BJ (cell line): Measurements from ENCODE around the gene KCNS3. TPM values are rescaled to one million over a fixed set of nuclear protein-coding genes. Genes with fewer than 3 reads are reported as not detected.

Experiments
- CTCF ChIA-PET: fragments of 350-600 bp; formaldehyde crosslinking; extraction: SDS; loops from one replicate; lab custom pipeline; 2021; ENCODE audit warnings: antibody characterized with exemption, inconsistent platforms; lab: Yijun Ruan, JAX
- POLR2A ChIA-PET: fragments of 300-600 bp; sonication (Branson Sonifier 250); formaldehyde crosslinking; extraction: SDS; loops from one replicate; lab custom pipeline; 2021; ENCODE audit warnings: antibody characterized with exemption; lab: Charles Lee
- DNase-seq: peaks from one replicate; pipeline ENCODE4 v3.0.0-alpha.2; 2011; ENCODE audit warnings: low read depth
- H3K27me3 ChIP-seq: 2 replicates; pipeline ENCODE4 v1.6.0; 2011; ENCODE audit warnings: low read length; ENCODE audit not compliant: control insufficient read depth, insufficient read depth
- H3K36me3 ChIP-seq: 2 replicates; pipeline ENCODE4 v1.5.1; 2011; ENCODE audit warnings: low read length; ENCODE audit not compliant: control insufficient read depth, insufficient read depth
- H3K4me3 ChIP-seq: 2 replicates; pipeline ENCODE4 v1.5.1; 2011; ENCODE audit warnings: low read depth, mild to moderate bottlenecking, control low read depth, low read length
- polyA minus RNA-seq: library from RNA; depleted of rRNA, polyadenylated mRNA; stranded (reverse); fragments of >200 nt; gene quantifications from 2 replicates; pipeline ENCODE4 v1.2.3, GENCODE V29; 2011; rRNA and poly(A)+ RNA removed
- polyA plus RNA-seq: library from polyadenylated mRNA; depleted of rRNA; stranded (reverse); fragments of >200 nt; gene quantifications from 2 replicates; pipeline ENCODE4 v1.2.3, GENCODE V29; 2011; rRNA removed
- TF ChIP-seq, protein P1 (sequence below): IDR thresholded peaks from 2 replicates; pipeline ENCODE4 v1.5.1; 2011; ENCODE audit warnings: low read depth, mild to moderate bottlenecking, control low read depth, inconsistent platforms, low read length, moderate library complexity; ENCODE audit not compliant: insufficient read depth

KCNS3 gene, protein sequence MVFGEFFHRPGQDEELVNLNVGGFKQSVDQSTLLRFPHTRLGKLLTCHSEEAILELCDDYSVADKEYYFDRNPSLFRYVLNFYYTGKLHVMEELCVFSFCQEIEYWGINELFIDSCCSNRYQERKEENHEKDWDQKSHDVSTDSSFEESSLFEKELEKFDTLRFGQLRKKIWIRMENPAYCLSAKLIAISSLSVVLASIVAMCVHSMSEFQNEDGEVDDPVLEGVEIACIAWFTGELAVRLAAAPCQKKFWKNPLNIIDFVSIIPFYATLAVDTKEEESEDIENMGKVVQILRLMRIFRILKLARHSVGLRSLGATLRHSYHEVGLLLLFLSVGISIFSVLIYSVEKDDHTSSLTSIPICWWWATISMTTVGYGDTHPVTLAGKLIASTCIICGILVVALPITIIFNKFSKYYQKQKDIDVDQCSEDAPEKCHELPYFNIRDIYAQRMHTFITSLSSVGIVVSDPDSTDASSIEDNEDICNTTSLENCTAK
- 4.3 and 4.9 TPM in 2 replicates for polyA plus RNA-seq
- polyA minus RNA-seq = 3.6 and 4.3 TPM in 2 replicates

- DNase-seq = no peak
- CTCF ChIA-PET = interaction anchor here (0.8 to 3.2 kb wide), 5 partner anchors 18 to 499 kb away, joined by 3 to 10 read pairs (median 4); no protein-coding TSS in a partner anchor
- no peaks in the 10 kb centered on the region for H3K36me3 ChIP-seq
- peak within 1 kb of the TSS; percentile 67 for H3K4me3 ChIP-seq
- peaks cover 21% of the 10 kb centered on the region for H3K27me3 ChIP-seq
- TF ChIP-seq, protein P1, sequence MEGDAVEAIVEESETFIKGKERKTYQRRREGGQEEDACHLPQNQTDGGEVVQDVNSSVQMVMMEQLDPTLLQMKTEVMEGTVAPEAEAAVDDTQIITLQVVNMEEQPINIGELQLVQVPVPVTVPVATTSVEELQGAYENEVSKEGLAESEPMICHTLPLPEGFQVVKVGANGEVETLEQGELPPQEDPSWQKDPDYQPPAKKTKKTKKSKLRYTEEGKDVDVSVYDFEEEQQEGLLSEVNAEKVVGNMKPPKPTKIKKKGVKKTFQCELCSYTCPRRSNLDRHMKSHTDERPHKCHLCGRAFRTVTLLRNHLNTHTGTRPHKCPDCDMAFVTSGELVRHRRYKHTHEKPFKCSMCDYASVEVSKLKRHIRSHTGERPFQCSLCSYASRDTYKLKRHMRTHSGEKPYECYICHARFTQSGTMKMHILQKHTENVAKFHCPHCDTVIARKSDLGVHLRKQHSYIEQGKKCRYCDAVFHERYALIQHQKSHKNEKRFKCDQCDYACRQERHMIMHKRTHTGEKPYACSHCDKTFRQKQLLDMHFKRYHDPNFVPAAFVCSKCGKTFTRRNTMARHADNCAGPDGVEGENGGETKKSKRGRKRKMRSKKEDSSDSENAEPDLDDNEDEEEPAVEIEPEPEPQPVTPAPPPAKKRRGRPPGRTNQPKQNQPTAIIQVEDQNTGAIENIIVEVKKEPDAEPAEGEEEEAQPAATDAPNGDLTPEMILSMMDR = no peak
- POLR2A ChIA-PET = interaction anchor here (0.6 kb wide), 1 partner anchor 1389 kb away, joined by 3 read pairs; no protein-coding TSS in a partner anchor
These were observed at the start of gene KCNS3 for GRCh38 chr2:17878281-17879136. KCNS3 (plus strand) TSS chr2:17878667; CDS start chr2:17931009, 52,342 bp downstream.

DNA sequence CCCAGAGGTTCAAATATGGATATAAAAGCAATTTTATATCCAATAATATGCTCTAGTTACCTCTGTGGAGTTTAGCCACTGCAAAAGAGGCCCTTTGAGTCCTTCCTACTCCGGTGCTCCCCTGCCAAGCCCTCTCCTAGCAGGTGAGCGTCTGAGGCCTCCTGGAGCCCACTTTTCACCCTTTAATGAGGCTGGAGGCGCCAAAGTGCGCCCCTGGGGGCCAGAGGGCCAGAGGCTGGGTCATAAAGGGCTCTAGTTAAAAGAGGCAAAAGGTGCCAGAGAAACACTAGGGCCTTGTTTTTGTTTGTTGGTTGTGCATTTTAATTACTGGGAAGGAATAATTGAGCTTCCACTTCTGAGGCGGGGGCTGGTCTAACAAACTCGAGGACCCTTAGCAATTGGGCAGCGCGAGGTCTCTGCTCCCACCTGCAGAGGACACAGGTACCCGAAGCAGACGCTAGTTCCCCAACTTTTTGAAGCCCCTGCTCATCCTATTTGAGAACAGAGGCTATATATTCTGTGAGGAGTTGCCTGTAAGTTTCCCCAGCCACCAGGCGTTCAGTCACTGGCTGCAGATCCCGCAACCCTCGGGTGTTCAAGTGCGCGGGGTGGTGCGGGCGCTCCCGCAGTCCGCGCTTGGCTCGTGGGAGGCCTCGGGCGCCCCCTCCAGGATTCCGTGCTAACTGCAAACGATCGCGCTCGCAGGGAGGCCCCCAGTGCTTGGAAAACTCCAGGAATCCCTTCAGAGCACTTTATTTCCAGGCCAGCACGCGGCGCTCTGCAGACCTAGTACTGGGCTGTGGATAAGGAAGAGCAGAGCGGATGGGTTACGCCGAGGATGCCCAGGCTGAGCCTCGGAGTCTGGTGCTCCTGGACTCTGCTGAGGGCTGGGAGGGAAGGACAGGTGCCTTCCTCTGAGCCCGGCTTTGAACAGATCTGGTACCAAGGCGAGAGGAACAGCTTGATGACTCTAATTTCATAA is 48.1 kb upstream of the KCNS3 start:
- CTCF ChIA-PET = interaction anchor here (0.8 to 6.8 kb wide), 21 partner anchors 10 to 549 kb away, joined by 3 to 48 read pairs (median 4); no protein-coding TSS in a partner anchor
- Histone ChIP-seq H3K36me3 (no peaks in the 10 kb centered on the region), H3K4me3 (no peak overlapping the region), H3K27me3 (peaks cover 6% of the 10 kb centered on the region)
- POLR2A ChIA-PET = no interaction called here
- peak; percentile 12 for DNase-seq
- TF ChIP-seq, protein P1 = peak; percentile 95

DNA sequence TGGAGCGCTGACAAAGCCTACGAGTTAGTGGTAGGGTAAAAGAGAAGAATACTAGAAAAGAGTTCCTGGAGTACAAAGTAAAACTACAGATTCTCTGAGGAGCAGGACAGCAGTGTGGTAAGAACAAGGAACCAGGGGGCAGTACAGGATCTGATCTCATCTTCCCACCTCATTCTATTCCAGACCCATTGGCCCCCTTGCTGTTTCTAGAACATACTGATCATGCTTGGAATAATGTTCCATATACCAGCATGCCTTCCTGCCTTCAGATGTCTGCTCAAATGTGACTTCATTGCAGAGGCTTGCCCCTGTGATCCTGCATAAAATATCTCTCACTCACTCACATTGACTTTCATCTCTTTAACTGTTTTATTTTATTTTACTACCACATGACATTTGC is 43.0 kb upstream of the KCNS3 start:
- DNase-seq = no peak
- Histone ChIP-seq H3K36me3 (no peaks in the 10 kb centered on the region), H3K4me3 (no peak overlapping the region), H3K27me3 (peaks cover 7% of the 10 kb centered on the region)
- POLR2A ChIA-PET = no interaction called here
- CTCF ChIA-PET = no interaction called here
- TF ChIP-seq, protein P1 = no peak

- TF ChIP-seq, protein P1 = no peak
- ChIA-PET POLR2A (no interaction called here), CTCF (interaction anchor here (0.8 to 1.2 kb wide), 3 partner anchors 79 to 120 kb away, joined by 3 to 5 read pairs (median 3); no protein-coding TSS in a partner anchor)
These were observed 38.5 kb upstream of the KCNS3 start for GRCh38 chr2:17839959-17840358.

More at GRCh38 chr2:17839959-17840358, 38.5 kb upstream of the KCNS3 start:
- Histone ChIP-seq H3K4me3 (no peak overlapping the region), H3K27me3 (0 out of 2 replicates have a peak, but pooled peaks cover 2% of the 10 kb centered on the region), H3K36me3 (no peaks in the 10 kb centered on the region)
- no peak for DNase-seq
